Karpas-422 (cell line): Measurements from ENCODE around the gene SF1. TPM values are rescaled to one million over a fixed set of nuclear protein-coding genes. Genes with fewer than 3 reads are reported as not detected.

Experiments
- DNase-seq: peaks from one replicate; pipeline ENCODE4 v3.0.0-alpha.2; 2015
- H2AFZ ChIP-seq: fragments of 200-600 bp; sonication (generic); 2 replicates; pipeline ENCODE4 v1.6.1; 2014; ENCODE audit warnings: antibody characterized with exemption, low read length, mixed read lengths
- H3K27ac ChIP-seq: fragments of 200-600 bp; sonication (generic); 2 replicates; pipeline ENCODE4 v1.5.1; 2014; ENCODE audit warnings: mild to moderate bottlenecking, low read length, moderate library complexity
- H3K27me3 ChIP-seq: fragments of 200-600 bp; sonication (generic); 2 replicates; pipeline ENCODE4 v1.6.1; 2014; ENCODE audit warnings: low read length, mixed read lengths
- H3K36me3 ChIP-seq: fragments of 200-600 bp; sonication (generic); 2 replicates; pipeline ENCODE4 v1.6.1; 2014; ENCODE audit warnings: low read length, mixed read lengths; ENCODE audit not compliant: insufficient read depth
- H3K4me1 ChIP-seq: fragments of 200-600 bp; sonication (generic); 2 replicates; pipeline ENCODE4 v1.6.1; 2014; ENCODE audit warnings: mild to moderate bottlenecking, low read length, mixed read lengths
- H3K4me2 ChIP-seq: fragments of 200-600 bp; sonication (generic); 2 replicates; pipeline ENCODE4 v1.6.1; 2014; ENCODE audit warnings: low read length, low read depth, mild to moderate bottlenecking; ENCODE audit not compliant: poor library complexity, severe bottlenecking
- H3K4me3 ChIP-seq: fragments of 200-600 bp; sonication (generic); 2 replicates; pipeline ENCODE4 v1.5.1; 2014; ENCODE audit warnings: mild to moderate bottlenecking, antibody characterized with exemption, low read length, mixed read lengths
- H3K79me2 ChIP-seq: fragments of 200-600 bp; sonication (generic); 2 replicates; pipeline ENCODE4 v1.6.1; 2014; ENCODE audit warnings: mild to moderate bottlenecking, low read length, mixed read lengths
- H3K9ac ChIP-seq: fragments of 200-600 bp; sonication (generic); 2 replicates; pipeline ENCODE4 v1.6.0; 2014; ENCODE audit warnings: low read length
- H3K9me2 ChIP-seq: fragments of 200-600 bp; sonication (generic), shearing (Covaris generic); replicated peaks from 2 replicates; pipeline ENCODE4 v1.6.0; 2014; ENCODE audit warnings: mild to moderate bottlenecking, low read length, moderate library complexity; ENCODE audit not compliant: insufficient read depth
- H3K9me3 ChIP-seq: fragments of 300-700, 200-600 bp; sonication (generic); 2 replicates; pipeline ENCODE4 v1.6.1; 2014; ENCODE audit warnings: low read length, mixed read lengths
- H4K20me1 ChIP-seq: fragments of 200-600 bp; sonication (generic); 2 replicates; pipeline ENCODE4 v1.6.1; 2014; ENCODE audit warnings: mild to moderate bottlenecking, antibody characterized with exemption, low read length, low read depth; ENCODE audit not compliant: insufficient read depth
- total RNA-seq: library from RNA; depleted of rRNA; stranded (reverse); fragments of >200 nt; shearing (Covaris generic); gene quantifications from 2 replicates; pipeline ENCODE4 v1.2.3, GENCODE V29; 2014; ENCODE audit warnings: low replicate concordance

Gene SF1
- total RNA-seq, 1 experiment from 2014 or later: 156 TPM

GRCh38 chr11:64767344-64768299 is 10.7 kb downstream of the SF1 start:
- DNase-seq: peak; percentile 89
- no peak overlapping the region for H3K4me3 ChIP-seq
- H3K4me2 ChIP-seq: no peak overlapping the region

GRCh38 chr11:64766881-64767280 is 11.5 kb downstream of the SF1 start:
- no peaks in the 10 kb centered on the region for H3K9me3 ChIP-seq
- H3K79me2 ChIP-seq: peaks cover 10% of the 10 kb centered on the region
- H3K4me2 ChIP-seq: no peak overlapping the region
- H3K9ac ChIP-seq: no peak overlapping the region
- no peak overlapping the region for H3K4me3 ChIP-seq
- H3K9me2 ChIP-seq: no peaks in the 10 kb centered on the region
- H3K4me1 ChIP-seq: peaks cover 5% of the 10 kb centered on the region; the same call in 1 of the 2 replicates
- H3K27me3 ChIP-seq: no peaks in the 10 kb centered on the region
- no peak overlapping the region for H2AFZ ChIP-seq
- H4K20me1 ChIP-seq: peaks cover 68% of the 10 kb centered on the region
- DNase-seq: no peak
- H3K36me3 ChIP-seq: peaks cover 67% of the 10 kb centered on the region
- H3K27ac ChIP-seq: no peak overlapping the region

More at GRCh38 chr11:64767344-64768299, 10.7 kb downstream of the SF1 start:
- Histone ChIP-seq H3K36me3 (peaks cover 74% of the 10 kb centered on the region), H4K20me1 (peaks cover 71% of the 10 kb centered on the region), H3K27me3 (no peaks in the 10 kb centered on the region), H3K79me2 (peaks cover 18% of the 10 kb centered on the region), H3K27ac (no peak overlapping the region), H3K9me3 (no peaks in the 10 kb centered on the region), H3K4me1 (peaks cover 7% of the 10 kb centered on the region; the same call in 1 of the 2 replicates), H2AFZ (no peak overlapping the region), H3K9me2 (no peaks in the 10 kb centered on the region), H3K9ac (no peak overlapping the region)

DNA sequence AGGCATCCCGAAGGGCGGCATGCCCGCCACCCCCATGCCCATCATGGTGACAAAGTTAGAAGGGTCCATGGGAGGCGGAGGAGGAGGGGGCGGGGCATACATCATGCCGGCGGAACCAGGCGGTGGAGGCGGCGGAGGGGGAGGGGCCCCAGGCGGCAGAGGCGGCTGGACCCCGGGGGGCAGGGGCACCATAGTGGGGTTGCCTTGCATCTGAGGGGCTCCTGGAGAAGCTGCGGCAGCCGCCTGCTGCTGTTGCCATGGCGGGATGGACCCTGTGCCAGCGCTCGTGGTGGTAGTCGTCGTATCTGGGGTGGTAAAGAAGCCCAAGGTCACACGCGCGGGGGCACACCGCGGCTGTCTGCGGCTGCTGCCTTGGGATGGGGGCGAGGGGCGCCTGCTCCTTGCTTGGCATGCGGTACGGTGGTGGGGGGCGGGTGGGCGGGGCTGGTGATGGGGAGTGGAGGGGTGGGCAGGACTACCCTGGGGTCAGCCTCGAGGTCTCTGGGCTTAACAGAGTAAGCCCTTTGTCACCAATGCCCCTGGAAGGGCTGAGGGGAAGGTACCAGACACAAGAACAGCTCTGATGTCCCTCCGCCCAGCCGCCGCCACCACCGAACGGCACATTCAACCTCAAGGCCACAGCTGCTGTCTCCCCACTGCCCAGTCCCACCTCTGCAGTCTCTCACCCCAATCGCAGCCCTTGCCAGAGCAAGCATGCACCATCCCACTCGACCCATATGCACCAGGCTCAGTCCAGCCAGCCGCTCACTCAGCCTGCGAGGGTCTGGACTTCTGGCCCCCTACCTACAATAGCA is 12.3 kb downstream of the SF1 start:
- no peak for DNase-seq
- no peaks in the 10 kb centered on the region for H3K9me3 ChIP-seq
- 0 out of 2 replicates have a peak, but pooled peaks cover 6% of the 10 kb centered on the region for H3K79me2 ChIP-seq
- no peaks in the 10 kb centered on the region for H3K27me3 ChIP-seq
- H3K27ac ChIP-seq: no peak overlapping the region
- H2AFZ ChIP-seq: no peak overlapping the region
- peaks cover 5% of the 10 kb centered on the region; the same call in 1 of the 2 replicates for H3K4me1 ChIP-seq
- no peaks in the 10 kb centered on the region for H3K9me2 ChIP-seq
- H3K4me3 ChIP-seq: no peak overlapping the region
- H3K4me2 ChIP-seq: no peak overlapping the region
- H4K20me1 ChIP-seq: peaks cover 60% of the 10 kb centered on the region
- peaks cover 59% of the 10 kb centered on the region for H3K36me3 ChIP-seq
- H3K9ac ChIP-seq: no peak overlapping the region

DNA sequence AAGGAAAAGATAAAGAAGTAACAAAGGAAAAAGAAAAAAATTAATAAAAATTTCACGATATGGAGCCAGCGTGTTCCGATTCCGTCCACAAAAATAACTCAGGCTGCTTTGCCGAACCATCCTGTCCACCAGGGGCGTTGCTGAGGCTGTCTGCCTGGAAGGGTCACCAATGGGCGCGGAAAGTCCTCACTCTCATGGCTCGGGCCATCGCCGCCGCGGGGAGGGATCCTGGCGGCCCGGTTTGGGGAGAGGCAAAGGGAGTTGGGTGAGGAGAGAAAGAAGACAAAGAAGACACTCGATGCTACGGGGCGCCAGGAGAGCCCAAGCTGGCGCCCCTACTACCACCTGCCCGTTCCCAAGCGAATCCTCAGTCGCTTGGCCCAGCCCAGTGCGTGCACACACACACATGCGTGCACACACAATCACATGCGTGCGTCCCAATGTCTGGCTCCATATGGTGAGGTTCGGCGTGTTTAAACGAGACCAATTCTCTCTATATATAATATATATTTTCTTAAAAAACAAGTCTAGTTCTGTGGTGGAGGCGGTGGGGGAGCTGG is 13.0 kb downstream of the SF1 start:
- no peaks in the 10 kb centered on the region for H3K9me2 ChIP-seq
- no peak overlapping the region for H3K27ac ChIP-seq
- H3K9me3 ChIP-seq: no peaks in the 10 kb centered on the region
- no peak overlapping the region for H3K4me3 ChIP-seq
- H4K20me1 ChIP-seq: peaks cover 53% of the 10 kb centered on the region
- no peak for DNase-seq
- no peaks in the 10 kb centered on the region for H3K27me3 ChIP-seq
- H3K4me1 ChIP-seq: peaks cover 5% of the 10 kb centered on the region; the same call in 1 of the 2 replicates
- no peak overlapping the region for H3K4me2 ChIP-seq
- H2AFZ ChIP-seq: no peak overlapping the region
- H3K36me3 ChIP-seq: peaks cover 52% of the 10 kb centered on the region
- H3K79me2 ChIP-seq: no peaks in the 10 kb centered on the region
- H3K9ac ChIP-seq: no peak overlapping the region

DNA sequence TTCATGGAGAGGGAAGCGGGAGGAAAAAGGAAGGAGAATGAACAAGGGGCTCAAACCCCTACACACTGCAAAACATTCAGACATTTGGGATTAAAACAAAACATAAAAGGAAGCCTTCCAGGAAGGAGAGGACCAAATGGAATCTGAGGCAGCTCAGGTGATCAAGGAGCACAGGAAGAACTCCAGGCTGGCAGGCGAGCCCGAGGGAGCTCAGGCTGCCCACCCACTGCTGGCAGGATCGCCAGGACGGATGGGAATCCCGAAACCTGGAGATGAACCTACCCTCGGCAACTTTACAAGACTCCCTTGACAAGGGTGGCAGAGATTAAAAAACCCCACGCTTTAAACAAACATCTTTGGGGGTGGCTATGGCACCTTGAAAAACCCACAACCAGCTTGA is 13.6 kb downstream of the SF1 start:
- no peak overlapping the region for H3K9ac ChIP-seq
- H3K27ac ChIP-seq: no peak overlapping the region
- DNase-seq: no peak
- H3K4me2 ChIP-seq: no peak overlapping the region
- no peaks in the 10 kb centered on the region for H3K79me2 ChIP-seq
- H3K36me3 ChIP-seq: peaks cover 46% of the 10 kb centered on the region
- H3K4me3 ChIP-seq: no peak overlapping the region
- peaks cover 5% of the 10 kb centered on the region; the same call in 1 of the 2 replicates for H3K4me1 ChIP-seq
- peaks cover 48% of the 10 kb centered on the region for H4K20me1 ChIP-seq
- no peak overlapping the region for H2AFZ ChIP-seq
- H3K9me2 ChIP-seq: no peaks in the 10 kb centered on the region
- H3K9me3 ChIP-seq: no peaks in the 10 kb centered on the region
- H3K27me3 ChIP-seq: no peaks in the 10 kb centered on the region

- Histone ChIP-seq H4K20me1 (peaks cover 42% of the 10 kb centered on the region), H3K4me2 (no peak overlapping the region), H3K36me3 (peaks cover 40% of the 10 kb centered on the region), H3K4me1 (peaks cover 5% of the 10 kb centered on the region; the same call in 1 of the 2 replicates), H3K4me3 (no peak overlapping the region), H3K27me3 (no peaks in the 10 kb centered on the region), H3K79me2 (no peaks in the 10 kb centered on the region), H3K27ac (no peak overlapping the region), H3K9ac (no peak overlapping the region), H2AFZ (no peak overlapping the region), H3K9me3 (no peaks in the 10 kb centered on the region), H3K9me2 (no peaks in the 10 kb centered on the region)
- DNase-seq: no peak
Observed at GRCh38 chr11:64764040-64764611, 14.2 kb downstream of the SF1 start.

DNA sequence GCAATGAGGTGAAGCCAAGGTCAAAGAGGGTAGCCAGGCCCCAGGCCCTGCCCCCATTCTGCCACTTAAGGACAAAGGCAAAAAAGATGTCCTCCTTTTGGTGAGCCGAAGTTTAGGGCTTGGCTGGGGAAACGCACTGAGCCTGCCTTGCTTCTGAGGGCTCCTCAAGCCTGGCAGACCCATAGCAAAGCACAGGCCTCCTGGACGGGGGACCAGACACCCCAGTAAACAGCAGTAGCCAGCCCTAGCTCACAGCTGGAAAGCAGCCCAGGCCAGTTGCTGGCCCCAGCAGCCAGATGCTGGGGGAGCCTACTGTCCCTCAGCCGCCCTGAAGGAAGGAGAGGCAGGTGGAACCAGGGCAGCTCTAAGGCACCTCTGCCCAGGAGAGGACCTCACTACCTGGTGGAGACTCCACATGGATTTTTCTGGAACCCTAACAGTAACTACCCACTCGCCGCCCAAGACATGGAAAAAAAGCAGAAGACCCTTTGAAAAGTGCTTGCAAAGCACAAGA is 14.8 kb downstream of the SF1 start:
- no peak for DNase-seq
- H3K27me3 ChIP-seq: no peaks in the 10 kb centered on the region
- H3K27ac ChIP-seq: 0 out of 2 replicates have a peak overlapping the region, but pooled peaks have one; percentile 42
- peaks cover 35% of the 10 kb centered on the region for H3K36me3 ChIP-seq
- H3K4me1 ChIP-seq: peaks cover 5% of the 10 kb centered on the region; the same call in 1 of the 2 replicates
- H3K79me2 ChIP-seq: no peaks in the 10 kb centered on the region
- no peak overlapping the region for H3K4me2 ChIP-seq
- H3K4me3 ChIP-seq: no peak overlapping the region
- no peak overlapping the region for H2AFZ ChIP-seq
- no peaks in the 10 kb centered on the region for H3K9me3 ChIP-seq
- H4K20me1 ChIP-seq: peaks cover 36% of the 10 kb centered on the region
- H3K9ac ChIP-seq: no peak overlapping the region
- no peaks in the 10 kb centered on the region for H3K9me2 ChIP-seq
